Endothelial cell of umbilical vein (primary cell): Measurements from ENCODE around the gene KCNN3. TPM values are rescaled to one million over a fixed set of nuclear protein-coding genes. Genes with fewer than 3 reads are reported as not detected.

Experiments
- BruUV-seq: library from RNA; stranded (reverse); fragments of 400-500 nt; replicated peaks from 2 replicates; lab custom pipeline; 2021; lab: Mats Ljungman, UMichigan
- CTCF ChIA-PET: fragments of 300-600, 350-600 bp; sonication (Branson Sonifier 250); formaldehyde crosslinking; loops from one replicate; lab custom pipeline; 2021; ENCODE audit warnings: antibody characterized with exemption, inconsistent platforms; lab: Charles Lee
- POLR2A ChIA-PET: fragments of 300-600, 350-600 bp; sonication (Branson Sonifier 250); formaldehyde crosslinking; loops from one replicate; lab custom pipeline; 2021; ENCODE audit warnings: antibody characterized with exemption, inconsistent platforms; lab: Charles Lee
- DNase-seq: peaks from one replicate; pipeline ENCODE4 v3.0.0-alpha.2; 2011; ENCODE audit warnings: low read depth, low spot score
- FAIRE-seq: peaks from 2 replicates; lab custom pipeline; 2011; peaks lifted over from hg19 to GRCh38; lab: Jason Lieb, UNC
- H2AFZ ChIP-seq: 2 replicates; pipeline ENCODE4 v1.6.0; 2012; ENCODE audit warnings: low read depth, low read length, control low read depth, inconsistent platforms
- H3K27ac ChIP-seq: 2 replicates; pipeline ENCODE4 v1.5.1; 2011; ENCODE audit warnings: low read depth, mild to moderate bottlenecking, control low read depth, low read length, moderate library complexity; ENCODE audit not compliant: insufficient read depth
- H3K27me3 ChIP-seq, 2 experiments: 2 replicates each; pipeline versions ENCODE4 v1.6.0 to v1.6.1; 2011; ENCODE audit warnings: low read length in 2 of 2, mixed read lengths in 1 of 2; ENCODE audit not compliant: control insufficient read depth in 2 of 2, insufficient read depth in 2 of 2
- H3K36me3 ChIP-seq, 2 experiments: 2 replicates in 1 of 2; 3 replicates in 1 of 2; pipeline ENCODE4 v1.5.1; 2011; ENCODE audit warnings: low read length in 2 of 2, mild to moderate bottlenecking in 1 of 2, moderate library complexity in 1 of 2; ENCODE audit not compliant: control insufficient read depth in 2 of 2, insufficient read depth in 2 of 2; ENCODE audit errors: extremely low read depth in 1 of 2
- H3K4me1 ChIP-seq: 3 replicates; pipeline ENCODE4 v1.5.1; 2011; ENCODE audit warnings: mild to moderate bottlenecking, low read length; ENCODE audit not compliant: control insufficient read depth, insufficient read depth; ENCODE audit errors: extremely low read depth
- H3K4me2 ChIP-seq: 2 replicates; pipeline ENCODE4 v1.6.1; 2011; ENCODE audit warnings: low read length, control low read depth, mixed read lengths; ENCODE audit not compliant: insufficient read depth
- H3K4me3 ChIP-seq, 3 experiments: fragments of 200-600 bp in 1 of 3; sonication (generic), shearing (Covaris generic) in 1 of 3; replicated peaks in 1 of 3; 2 replicates each; pipeline ENCODE4 v1.5.1; 2011 to 2016; ENCODE audit warnings: control low read depth in 3 of 3, low read length in 3 of 3, mild to moderate bottlenecking in 2 of 3, inconsistent platforms in 1 of 3, low read depth in 1 of 3, moderate library complexity in 1 of 3; ENCODE audit not compliant: insufficient read depth in 1 of 3
- H3K79me2 ChIP-seq: 2 replicates; pipeline ENCODE4 v1.6.0; 2012; ENCODE audit warnings: low read length, inconsistent platforms; ENCODE audit not compliant: control insufficient read depth, insufficient read depth
- H3K9ac ChIP-seq: replicated peaks from 2 replicates; pipeline ENCODE3; 2011; ENCODE audit warnings: low read length, control low read depth; ENCODE audit not compliant: insufficient read depth; ENCODE audit errors: extremely low read depth
- H3K9me1 ChIP-seq: replicated peaks from 3 replicates; pipeline ENCODE4 v1.6.0; 2011; ENCODE audit warnings: mild to moderate bottlenecking, low read length; ENCODE audit not compliant: control insufficient read depth, insufficient read depth; ENCODE audit errors: extremely low read depth
- H3K9me3 ChIP-seq: replicated peaks from 2 replicates; pipeline ENCODE4 v1.5.1; 2012; ENCODE audit warnings: low read length, inconsistent platforms; ENCODE audit not compliant: control insufficient read depth, insufficient read depth
- H4K20me1 ChIP-seq: replicated peaks from 2 replicates; pipeline ENCODE3; 2011; ENCODE audit warnings: mild to moderate bottlenecking, low read length; ENCODE audit not compliant: control insufficient read depth, insufficient read depth; ENCODE audit errors: extremely low read depth
- CTCF ChIP-seq, 2 donors: IDR thresholded peaks; 1 replicate in 1 of 2; 2 replicates in 1 of 2; pipeline ENCODE4 v1.5.1; 2011; ENCODE audit warnings: low read length in 2 of 2, mild to moderate bottlenecking in 2 of 2, moderate library complexity in 2 of 2, control low read depth in 1 of 2, inconsistent platforms in 1 of 2, low read depth in 1 of 2; ENCODE audit not compliant: insufficient read depth in 1 of 2; ENCODE audit errors: extremely low read depth in 1 of 2
- EZH2 ChIP-seq: IDR thresholded peaks from 2 replicates; pipeline ENCODE4 v1.6.1; 2012; ENCODE audit warnings: borderline replicate concordance, low read depth, mild to moderate bottlenecking, moderate library complexity, low read length, inconsistent platforms; ENCODE audit not compliant: severe bottlenecking
- FOS ChIP-seq: IDR thresholded peaks from 2 replicates; pipeline ENCODE4 v1.6.1; 2011; ENCODE audit warnings: mild to moderate bottlenecking, low read length, moderate library complexity, borderline replicate concordance; ENCODE audit not compliant: insufficient read depth
- GATA2 ChIP-seq: IDR thresholded peaks from 2 replicates; pipeline ENCODE4 v1.7.0; 2011; ENCODE audit warnings: low read depth, mild to moderate bottlenecking, moderate library complexity, mixed read lengths, low read length; ENCODE audit not compliant: insufficient read length, insufficient read depth
- JUN ChIP-seq: IDR thresholded peaks from 2 replicates; pipeline ENCODE4 v1.6.1; 2011; ENCODE audit warnings: borderline replicate concordance, low read depth; ENCODE audit not compliant: insufficient read length, insufficient read depth
- MYC ChIP-seq: IDR thresholded peaks from one replicate; pipeline ENCODE4 v1.6.1; 2011; ENCODE audit warnings: mild to moderate bottlenecking, low read depth, low read length
- POLR2A ChIP-seq: IDR thresholded peaks from 2 replicates; pipeline ENCODE4 v1.6.1; 2012; ENCODE audit warnings: low read depth, mild to moderate bottlenecking, control low read depth, low read length
- POLR2AphosphoS5 ChIP-seq: IDR thresholded peaks from 2 replicates; pipeline ENCODE4 v1.6.1; 2012; ENCODE audit warnings: low read depth, mild to moderate bottlenecking, control low read depth, low read length, moderate library complexity; ENCODE audit not compliant: insufficient read depth
- dilution Hi-C: fragments of 300-500 bp; cut with MboI; formaldehyde crosslinking; loops from one replicate; pipeline ENCODE4 v1.15.0; 2019; ENCODE audit warnings: low sequenced_read_pairs; ENCODE audit not compliant: extremely low pct_ligation_motif_present
- intact Hi-C: fragments of 100-400 bp; cut with micrococcal nuclease; formaldehyde crosslinking; loops from one replicate; pipeline ENCODE4 v1.10.0; 2022
- polyA plus RNA-seq, 4 experiments: library from polyadenylated mRNA; depleted of rRNA in 3 of 4; stranded (reverse) in 3 of 4; unstranded in 1 of 4; fragments of >200 nt; gene quantifications; 2 replicates each; pipeline versions ENCODE4 v1.2.1 to v1.2.3, GENCODE V29; 2011 to 2012; ENCODE audit warnings: missing spikeins in 1 of 4
- total RNA-seq: library from RNA; stranded (reverse); gene quantifications from 2 replicates; pipeline ENCODE4 v1.2.3, GENCODE V29; 2021
- TF ChIP-seq, protein P1 (sequence below): IDR thresholded peaks from 2 replicates; pipeline ENCODE4 v1.6.1; 2011; ENCODE audit not compliant: insufficient read depth, insufficient read length

The KCNN3 gene
- total and polyA plus RNA-seq, 2 donors (not counting 3 experiments of a cell fraction or from before 2014, with no cell fraction given) = 0.91 to 1.1 TPM

- DNase-seq (no peak), FAIRE-seq (no peak)
- intact Hi-C loops = no loop called here
- H3K4me1 ChIP-seq = no peaks in the 10 kb centered on the region
- dilution Hi-C loops = no loop called here
- H3K4me3 ChIP-seq = no peak overlapping the region
- no peaks in the 10 kb centered on the region for H4K20me1 ChIP-seq
- no peak overlapping the region for H3K4me2 ChIP-seq
- CTCF ChIA-PET = interaction anchor here (0.7 to 1.9 kb wide), 8 partner anchors 10 to 215 kb away, joined by 3 to 10 read pairs (median 3); no protein-coding TSS in a partner anchor
- POLR2A ChIA-PET = no interaction called here
- TF ChIP-seq CTCF (IDR thresholded peaks at IDR 0.05; ENCODE audit: extremely low read depth in 1 of 2, insufficient read depth in 1 of 2, low read depth in 1 of 2, low read length in 2 of 2) (no peak), FOS (no peak), EZH2 (no peak), GATA2 (no peak), POLR2A (no peak), MYC (no peak), JUN (no peak), POLR2AphosphoS5 (no peak)
- TF ChIP-seq, protein P1, sequence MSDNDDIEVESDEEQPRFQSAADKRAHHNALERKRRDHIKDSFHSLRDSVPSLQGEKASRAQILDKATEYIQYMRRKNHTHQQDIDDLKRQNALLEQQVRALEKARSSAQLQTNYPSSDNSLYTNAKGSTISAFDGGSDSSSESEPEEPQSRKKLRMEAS = no peak
- no peak overlapping the region for H3K9ac ChIP-seq
- no peaks in the 10 kb centered on the region for H3K9me1 ChIP-seq
- no peak overlapping the region for H3K27ac ChIP-seq
- H3K27me3 ChIP-seq = peaks cover 0 to 2% of the 10 kb centered on the region in 2 experiments
- H3K79me2 ChIP-seq = no peaks in the 10 kb centered on the region
- no peaks in the 10 kb centered on the region for H3K36me3 ChIP-seq
- no peak overlapping the region for H2AFZ ChIP-seq
- BruUV-seq = no TSS peak
- no peaks in the 10 kb centered on the region for H3K9me3 ChIP-seq
These were observed 95.8 kb downstream of the KCNN3 start for GRCh38 chr1:154774175-154774855.
